Measurements from ENCODE around the gene GPS1. TPM values are rescaled to one million over a fixed set of nuclear protein-coding genes. Genes with fewer than 3 reads are reported as not detected.

GPS1 gene
- total RNA-seq, 2 experiments from 2014 or later: 69.0 to 75.6 TPM

- H3K4me3 Mint-ChIP-seq: peak overlapping the region; percentile 82
- H3K27me3 Mint-ChIP-seq: no peaks in the 10 kb centered on the region
- peaks cover 14% of the 10 kb centered on the region for H3K36me3 Mint-ChIP-seq (ENCODE audit: low read depth)
- H3K9me3 Mint-ChIP-seq: no peaks in the 10 kb centered on the region
- ChIA-PET CTCF (interaction anchor here (0.8 to 4.3 kb wide), 6 partner anchors 14 to 153 kb away, joined by 3 to 73 read pairs (median 6); partner anchors contain the start of genes ASPSCR1, DCXR, FASN and NOTUM), POLR2A (interaction anchor here (0.7 to 5.1 kb wide), 14 partner anchors 13 to 496 kb away, joined by 3 to 41 read pairs (median 4); partner anchors contain the start of genes ARHGDIA, DCXR, FASN and FOXK2)
- H3K4me1 Mint-ChIP-seq: peaks cover 39% of the 10 kb centered on the region
- peak overlapping the region; percentile 35 for H3K27ac Mint-ChIP-seq
- DNase-seq: no peak
These were observed 28.1 kb upstream of the GPS1 start for GRCh38 chr17:82023447-82024241.

GRCh38 chr17:82024859-82025258 is 26.8 kb upstream of the GPS1 start:
- POLR2A ChIA-PET: interaction anchor here (2.2 kb wide), 1 partner anchor 46 kb away, joined by 5 read pairs; no protein-coding TSS in a partner anchor
- peaks cover 45% of the 10 kb centered on the region for H3K4me1 Mint-ChIP-seq

GRCh38 chr17:82025401-82026107 is 26.1 kb upstream of the GPS1 start:
- CTCF ChIA-PET: interaction anchor here (1.5 kb wide), 1 partner anchor 12 kb away, joined by 7 read pairs; the partner anchor contains the start of gene DCXR
- no peak for DNase-seq
- Mint-ChIP-seq H3K9me3 (no peaks in the 10 kb centered on the region), H3K4me3 (peak overlapping the region; percentile 3), H3K27ac (no peak overlapping the region), H3K27me3 (no peaks in the 10 kb centered on the region), H3K4me1 (peaks cover 44% of the 10 kb centered on the region), H3K36me3 (ENCODE audit: low read depth) (peaks cover 12% of the 10 kb centered on the region)
- POLR2A ChIA-PET: interaction anchor here (1.2 to 2.3 kb wide), 2 partner anchors 12 to 203 kb away, joined by 3 to 8 read pairs; partner anchors contain the start of genes DCXR and SLC16A3

More at GRCh38 chr17:82024859-82025258, 26.8 kb upstream of the GPS1 start:
- no peak for DNase-seq
- CTCF ChIA-PET: interaction anchor here (1.4 kb wide), 1 partner anchor 65 kb away, joined by 5 read pairs; no protein-coding TSS in a partner anchor
- no peaks in the 10 kb centered on the region for H3K27me3 Mint-ChIP-seq
- H3K4me3 Mint-ChIP-seq: no peak overlapping the region
- peaks cover 12% of the 10 kb centered on the region for H3K36me3 Mint-ChIP-seq (ENCODE audit: low read depth)
- no peaks in the 10 kb centered on the region for H3K9me3 Mint-ChIP-seq
- no peak overlapping the region for H3K27ac Mint-ChIP-seq

- DNase-seq: no peak
- no peak overlapping the region for H3K4me3 Mint-ChIP-seq
- H3K36me3 Mint-ChIP-seq (ENCODE audit: low read depth): peaks cover 12% of the 10 kb centered on the region
- no peak overlapping the region for H3K27ac Mint-ChIP-seq
- ChIA-PET POLR2A (no interaction called here), CTCF (interaction anchor here (1.4 kb wide), 1 partner anchor 9 kb away, joined by 7 read pairs; the partner anchor contains the start of gene DCXR)
- no peaks in the 10 kb centered on the region for H3K9me3 Mint-ChIP-seq
- H3K27me3 Mint-ChIP-seq: no peaks in the 10 kb centered on the region
- H3K4me1 Mint-ChIP-seq: peaks cover 36% of the 10 kb centered on the region
These were observed 23.5 kb upstream of the GPS1 start for GRCh38 chr17:82028246-82028645.

GRCh38 chr17:82028966-82029365 is 22.7 kb upstream of the GPS1 start:
- no peak overlapping the region for H3K27ac Mint-ChIP-seq
- ChIA-PET POLR2A (interaction anchor here (1.1 kb wide), 1 partner anchor 11 kb away, joined by 3 read pairs; no protein-coding TSS in a partner anchor), CTCF (interaction anchor here (1.3 to 2.3 kb wide), 4 partner anchors 9 to 126 kb away, joined by 4 to 16 read pairs (median 10); partner anchors contain the start of gene DCXR)
- H3K27me3 Mint-ChIP-seq: no peaks in the 10 kb centered on the region
- no peaks in the 10 kb centered on the region for H3K9me3 Mint-ChIP-seq
- H3K4me1 Mint-ChIP-seq: peaks cover 33% of the 10 kb centered on the region
- peaks cover 12% of the 10 kb centered on the region for H3K36me3 Mint-ChIP-seq (ENCODE audit: low read depth)
- DNase-seq: no peak
- no peak overlapping the region for H3K4me3 Mint-ChIP-seq

GRCh38 chr17:82029391-82029790 is 22.3 kb upstream of the GPS1 start:
- no peaks in the 10 kb centered on the region for H3K27me3 Mint-ChIP-seq
- ChIA-PET POLR2A (interaction anchor here (1.1 to 3.7 kb wide), 10 partner anchors 8 to 327 kb away, joined by 3 to 15 read pairs (median 5); partner anchors contain the start of genes CENPX, DCXR and MRPL12), CTCF (interaction anchor here (1.3 to 2.3 kb wide), 5 partner anchors 8 to 134 kb away, joined by 3 to 16 read pairs (median 6); partner anchors contain the start of gene DCXR)
- H3K4me1 Mint-ChIP-seq: peaks cover 28% of the 10 kb centered on the region
- DNase-seq: no peak
- peak overlapping the region; percentile 34 for H3K4me3 Mint-ChIP-seq
- no peak overlapping the region for H3K27ac Mint-ChIP-seq
- no peaks in the 10 kb centered on the region for H3K9me3 Mint-ChIP-seq
- peaks cover 12% of the 10 kb centered on the region for H3K36me3 Mint-ChIP-seq (ENCODE audit: low read depth)

- DNase-seq: no peak
- ChIA-PET CTCF (interaction anchor here (0.8 to 2.3 kb wide), 15 partner anchors 8 to 518 kb away, joined by 3 to 16 read pairs (median 5); partner anchors contain the start of genes CCDC57 and DCXR), POLR2A (interaction anchor here (0.6 to 3.7 kb wide), 23 partner anchors 8 to 327 kb away, joined by 3 to 15 read pairs (median 3); partner anchors contain the start of genes ALYREF, ANAPC11, CENPX and DCXR)
- Mint-ChIP-seq H3K27ac (no peak overlapping the region), H3K4me1 (peaks cover 26% of the 10 kb centered on the region), H3K27me3 (no peaks in the 10 kb centered on the region), H3K9me3 (no peaks in the 10 kb centered on the region), H3K4me3 (no peak overlapping the region), H3K36me3 (ENCODE audit: low read depth) (peaks cover 14% of the 10 kb centered on the region)
These were observed 21.7 kb upstream of the GPS1 start for GRCh38 chr17:82029990-82030469.

GRCh38 chr17:82030470-82031302 is 21.0 kb upstream of the GPS1 start:
- Mint-ChIP-seq H3K27ac (peak overlapping the region; percentile 56), H3K27me3 (no peaks in the 10 kb centered on the region), H3K4me1 (peaks cover 31% of the 10 kb centered on the region), H3K9me3 (no peaks in the 10 kb centered on the region), H3K4me3 (peak overlapping the region; percentile 78), H3K36me3 (ENCODE audit: low read depth) (peaks cover 20% of the 10 kb centered on the region)
- DNase-seq: peak; percentile 86
- ChIA-PET POLR2A (interaction anchor here (0.6 to 3.7 kb wide), 24 partner anchors 7 to 328 kb away, joined by 3 to 15 read pairs (median 3); partner anchors contain the start of genes ALYREF, ANAPC11, ARHGDIA and CENPX), CTCF (interaction anchor here (0.6 to 2.3 kb wide), 23 partner anchors 11 to 517 kb away, joined by 3 to 16 read pairs (median 4); partner anchors contain the start of gene CCDC57)

- ChIA-PET POLR2A (interaction anchor here (0.9 to 3.7 kb wide), 6 partner anchors 10 to 175 kb away, joined by 3 to 15 read pairs (median 7); partner anchors contain the start of genes ALYREF, ANAPC11, ARHGDIA and CENPX), CTCF (interaction anchor here (1.2 to 1.3 kb wide), 2 partner anchors 205 to 516 kb away, joined by 3 to 4 read pairs; no protein-coding TSS in a partner anchor)
- Mint-ChIP-seq H3K36me3 (ENCODE audit: low read depth) (peaks cover 15% of the 10 kb centered on the region), H3K4me1 (peaks cover 30% of the 10 kb centered on the region), H3K27me3 (no peaks in the 10 kb centered on the region), H3K4me3 (peak within 1 kb of the TSS; percentile 78), H3K27ac (peak within 1 kb of the TSS; percentile 56), H3K9me3 (no peaks in the 10 kb centered on the region)
- DNase-seq: no peak
These were observed 20.3 kb upstream of the GPS1 start, which contains the start of gene RAC3 for GRCh38 chr17:82031303-82031884. RAC3 (plus strand) TSS chr17:82031678; CDS start chr17:82031762, 84 bp downstream.

GRCh38 chr17:82031885-82032627 is 19.6 kb upstream of the GPS1 start:
- ChIA-PET CTCF (no interaction called here), POLR2A (interaction anchor here (3.7 kb wide), 1 partner anchor 10 kb away, joined by 15 read pairs; the partner anchor contains the start of gene CENPX)
- peak; percentile 58 for DNase-seq
- H3K4me1 Mint-ChIP-seq: peaks cover 30% of the 10 kb centered on the region
- peak overlapping the region; percentile 37 for H3K4me3 Mint-ChIP-seq
- H3K36me3 Mint-ChIP-seq (ENCODE audit: low read depth): peaks cover 15% of the 10 kb centered on the region
- H3K27me3 Mint-ChIP-seq: no peaks in the 10 kb centered on the region
- H3K9me3 Mint-ChIP-seq: no peaks in the 10 kb centered on the region
- no peak overlapping the region for H3K27ac Mint-ChIP-seq
